K562 (cell line): ENCODE results near the gene CSTB. TPM values are rescaled to one million over a fixed set of nuclear protein-coding genes. Genes with fewer than 3 reads are reported as not detected.

Source experiments
- CCAR2 ChIP-seq: fragments of 200-400 bp; formaldehyde crosslinking; IDR thresholded peaks from 2 replicates; pipeline ENCODE4 v1.6.1; 2017; ENCODE audit warnings: mild to moderate bottlenecking, low read depth, low read length
- GABPB2 ChIP-seq: fragments of 250-450 bp; sonication (Bioruptor Pico); conservative IDR thresholded peaks from 2 replicates; pipeline ENCODE4 v1.5.1; 2021; ENCODE audit warnings: mild to moderate bottlenecking
- HDGF ChIP-seq: fragments of 450-650 bp; IDR thresholded peaks from 2 replicates; pipeline ENCODE4 v1.6.1; 2016
- HOXB6 ChIP-seq: fragments of 250-450 bp; sonication (Bioruptor Pico); IDR thresholded peaks from 2 replicates; pipeline ENCODE4 v1.5.1; 2022; ENCODE audit warnings: mild to moderate bottlenecking, borderline replicate concordance
- IFI16 ChIP-seq: fragments of 250-450 bp; sonication (Bioruptor Pico); IDR thresholded peaks from 2 replicates; pipeline ENCODE4 v2.1.2; 2022; ENCODE audit warnings: mild to moderate bottlenecking, inconsistent platforms
- LARP7 ChIP-seq: fragments of 450-650 bp; IDR thresholded peaks from 2 replicates; pipeline ENCODE4 v1.6.1; 2016
- NONO ChIP-seq, 2 experiments: fragments of 200-400 bp in 1 of 2; fragments of 450-650 bp in 1 of 2; formaldehyde crosslinking in 1 of 2; IDR thresholded peaks; 2 replicates each; pipeline ENCODE4 v1.6.1; 2017; ENCODE audit warnings: low read depth in 2 of 2, mild to moderate bottlenecking in 2 of 2, moderate library complexity in 2 of 2, low read length in 1 of 2
- OTX1 ChIP-seq: fragments of 450-650 bp; formaldehyde crosslinking; IDR thresholded peaks from 2 replicates; pipeline ENCODE4 v1.4.0; 2022; ENCODE audit warnings: mild to moderate bottlenecking
- POLR2G ChIP-seq: fragments of 200-400 bp; formaldehyde crosslinking; IDR thresholded peaks from 2 replicates; pipeline ENCODE4 v1.6.1; 2017; ENCODE audit warnings: low read depth, mild to moderate bottlenecking, antibody characterized with exemption, low read length, moderate library complexity
- RAD51 ChIP-seq: fragments of 450-650 bp; IDR thresholded peaks from 2 replicates; pipeline ENCODE4 v1.7.1; 2016; ENCODE audit warnings: low read depth, mild to moderate bottlenecking, borderline replicate concordance
- RB1 ChIP-seq: fragments of 450-650 bp; IDR thresholded peaks from 2 replicates; pipeline ENCODE4 v1.6.1; 2017; ENCODE audit warnings: low read depth, mild to moderate bottlenecking
- SIRT6 ChIP-seq: IDR thresholded peaks from one replicate; pipeline ENCODE4 v1.6.1; 2012; ENCODE audit warnings: low read depth, mild to moderate bottlenecking, control low read depth, inconsistent platforms, low read length, moderate library complexity
- SREBF2 ChIP-seq: sonication (generic); formaldehyde crosslinking; IDR thresholded peaks from 2 replicates; pipeline ENCODE4 v1.4.0; 2020; ENCODE audit warnings: mild to moderate bottlenecking, missing genetic modification reagents
- STAT5B ChIP-seq: fragments of 250-450 bp; sonication (Bioruptor Pico); IDR thresholded peaks from 2 replicates; pipeline ENCODE4 v1.8.0; 2021; ENCODE audit warnings: mild to moderate bottlenecking, inconsistent platforms
- TAF9B ChIP-seq: fragments of 450-650 bp; IDR thresholded peaks from 2 replicates; pipeline ENCODE4 v1.6.1; 2018; ENCODE audit warnings: mild to moderate bottlenecking; ENCODE audit not compliant: partially characterized antibody
- ZHX1 ChIP-seq: fragments of 150-350 bp; conservative IDR thresholded peaks from 2 replicates; pipeline ENCODE4 v1.6.1; 2014; ENCODE audit warnings: low read length
- ZNF444 ChIP-seq: fragments of 250-450 bp; sonication (Bioruptor Pico); IDR thresholded peaks from 2 replicates; pipeline ENCODE4 v1.4.0; 2020; ENCODE audit warnings: mild to moderate bottlenecking, moderate library complexity
- ZSCAN29 ChIP-seq: fragments of 450-650 bp; IDR thresholded peaks from 2 replicates; pipeline ENCODE4 v1.6.1; 2017
- ZZZ3 ChIP-seq: fragments of 450-650 bp; IDR thresholded peaks from 2 replicates; pipeline ENCODE4 v1.6.1; 2016; ENCODE audit warnings: antibody characterized with exemption, mild to moderate bottlenecking, moderate library complexity
- polyA plus RNA-seq, 8 experiments: library from polyadenylated mRNA; depleted of rRNA in 4 of 8; stranded (reverse) in 5 of 8; unstranded in 3 of 8; fragments of >200 nt; fragmentation: Nextera tagmentation in 2 of 8; fragmentation: Illumina TruSeq in 1 of 8; extraction: Ambion mirVana in 2 of 8; extraction: Trizol in 1 of 8; gene quantifications; 2 replicates each; pipeline versions ENCODE4 v1.2.1 to v1.2.3, GENCODE V29; 2011 to 2014; ENCODE audit warnings: inconsistent platforms in 1 of 8, missing spikeins in 1 of 8
- total RNA-seq, 7 experiments: library from RNA; depleted of rRNA in 6 of 7; stranded (reverse); fragments of >200 nt in 6 of 7; fragmentation: Illumina TruSeq in 2 of 7; extraction: Trizol in 2 of 7; gene quantifications; 2 replicates each; pipeline versions ENCODE4 v1.2.1 to v1.2.3, GENCODE V29; 2011 to 2021; ENCODE audit warnings: low replicate concordance in 1 of 7
- TF ChIP-seq, protein P1 (sequence below): fragments of 450-650 bp; IDR thresholded peaks from 2 replicates; pipeline ENCODE4 v1.6.1; 2016; ENCODE audit warnings: missing biosample characterization, missing genetic modification characterization
- TF ChIP-seq, protein P2 (sequence below): fragments of 250-450 bp; sonication (Bioruptor Pico); IDR thresholded peaks from 2 replicates; pipeline ENCODE4 v1.5.0; 2022; ENCODE audit warnings: mild to moderate bottlenecking
- TF ChIP-seq, protein P3 (sequence below): fragments of 450-650 bp; conservative IDR thresholded peaks from 2 replicates; pipeline ENCODE4 v1.6.1; 2016; ENCODE audit warnings: missing genetic modification characterization, low read depth, mild to moderate bottlenecking, missing compliant biosample characterization, moderate library complexity

Gene CSTB
- total and polyA plus RNA-seq, 9 of the 15 experiments (the other 6 are each of a cell fraction or from before 2014, with no cell fraction given): 12.4 to 65.0 (median 31.7) TPM

- TF ChIP-seq ZNF444 (CRISPR knock-in tag) (no peak), TAF9B (no peak), RB1 (peak; percentile 95), HOXB6 (CRISPR knock-in tag) (no peak), ZSCAN29 (0 out of 2 replicates have a peak, but pooled peaks have one; percentile 21), SIRT6 (no peak), LARP7 (no peak), POLR2G (peak; percentile 70), RAD51 (peak; percentile 59; the same call in 1 of the 2 replicates), ZZZ3 (no peak), IFI16 (CRISPR knock-in tag) (no peak), SREBF2 (CRISPR knock-in tag) (no peak), OTX1 (CRISPR knock-in tag) (no peak), NONO (IDR thresholded peaks at IDR 0.05; ENCODE audit: low read depth in 2 of 2, low read length in 1 of 2) (no peak), GABPB2 (CRISPR knock-in tag) (no peak), CCAR2 (no peak), STAT5B (CRISPR knock-in tag) (no peak), ZHX1 (0 out of 2 replicates have a peak, but pooled peaks have one; percentile 26), HDGF (peak; percentile 96; the same call in 1 of the 2 replicates)
- TF ChIP-seq, protein P1, sequence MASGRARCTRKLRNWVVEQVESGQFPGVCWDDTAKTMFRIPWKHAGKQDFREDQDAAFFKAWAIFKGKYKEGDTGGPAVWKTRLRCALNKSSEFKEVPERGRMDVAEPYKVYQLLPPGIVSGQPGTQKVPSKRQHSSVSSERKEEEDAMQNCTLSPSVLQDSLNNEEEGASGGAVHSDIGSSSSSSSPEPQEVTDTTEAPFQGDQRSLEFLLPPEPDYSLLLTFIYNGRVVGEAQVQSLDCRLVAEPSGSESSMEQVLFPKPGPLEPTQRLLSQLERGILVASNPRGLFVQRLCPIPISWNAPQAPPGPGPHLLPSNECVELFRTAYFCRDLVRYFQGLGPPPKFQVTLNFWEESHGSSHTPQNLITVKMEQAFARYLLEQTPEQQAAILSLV (tag): no peak
- TF ChIP-seq, protein P2, sequence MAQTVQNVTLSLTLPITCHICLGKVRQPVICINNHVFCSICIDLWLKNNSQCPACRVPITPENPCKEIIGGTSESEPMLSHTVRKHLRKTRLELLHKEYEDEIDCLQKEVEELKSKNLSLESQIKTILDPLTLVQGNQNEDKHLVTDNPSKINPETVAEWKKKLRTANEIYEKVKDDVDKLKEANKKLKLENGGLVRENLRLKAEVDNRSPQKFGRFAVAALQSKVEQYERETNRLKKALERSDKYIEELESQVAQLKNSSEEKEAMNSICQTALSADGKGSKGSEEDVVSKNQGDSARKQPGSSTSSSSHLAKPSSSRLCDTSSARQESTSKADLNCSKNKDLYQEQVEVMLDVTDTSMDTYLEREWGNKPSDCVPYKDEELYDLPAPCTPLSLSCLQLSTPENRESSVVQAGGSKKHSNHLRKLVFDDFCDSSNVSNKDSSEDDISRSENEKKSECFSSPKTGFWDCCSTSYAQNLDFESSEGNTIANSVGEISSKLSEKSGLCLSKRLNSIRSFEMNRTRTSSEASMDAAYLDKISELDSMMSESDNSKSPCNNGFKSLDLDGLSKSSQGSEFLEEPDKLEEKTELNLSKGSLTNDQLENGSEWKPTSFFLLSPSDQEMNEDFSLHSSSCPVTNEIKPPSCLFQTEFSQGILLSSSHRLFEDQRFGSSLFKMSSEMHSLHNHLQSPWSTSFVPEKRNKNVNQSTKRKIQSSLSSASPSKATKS (CRISPR knock-in tag): no peak
- TF ChIP-seq, protein P3, sequence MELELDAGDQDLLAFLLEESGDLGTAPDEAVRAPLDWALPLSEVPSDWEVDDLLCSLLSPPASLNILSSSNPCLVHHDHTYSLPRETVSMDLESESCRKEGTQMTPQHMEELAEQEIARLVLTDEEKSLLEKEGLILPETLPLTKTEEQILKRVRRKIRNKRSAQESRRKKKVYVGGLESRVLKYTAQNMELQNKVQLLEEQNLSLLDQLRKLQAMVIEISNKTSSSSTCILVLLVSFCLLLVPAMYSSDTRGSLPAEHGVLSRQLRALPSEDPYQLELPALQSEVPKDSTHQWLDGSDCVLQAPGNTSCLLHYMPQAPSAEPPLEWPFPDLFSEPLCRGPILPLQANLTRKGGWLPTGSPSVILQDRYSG (tag): no peak
These were observed 34.6 kb upstream of the CSTB start (continued) for GRCh38 chr21:43810505-43811261.
